ENCODE measurements around the gene AGFG1. TPM values are rescaled to one million over a fixed set of nuclear protein-coding genes. Genes with fewer than 3 reads are reported as not detected.
"Not testable (repeated sequence)": the region's sequence is repeated elsewhere in the genome, so short reads cannot be mapped to it uniquely, and the experiment has no call there.

The AGFG1 gene
- total and polyA plus RNA-seq, 2 donors, result 46.4 to 49.0 TPM

GRCh38 chr2:227515742-227516141 is 43.8 kb downstream of the AGFG1 start:
- Histone ChIP-seq H3K4me3 (ENCODE audit: low read depth, low read length) (no peak overlapping the region), H3K4me1 (ENCODE audit: insufficient read depth) (peaks cover 2% of the 10 kb centered on the region), H3K36me3 (ENCODE audit: insufficient read depth) (no peaks in the 10 kb centered on the region), H3K27ac (ENCODE audit: low read depth) (no peak overlapping the region)
- DNase-seq (ENCODE audit: extremely low spot score), result no peak
- WGBS, result 74% methylated on average over 1 of the region's 1 CpG

GRCh38 chr2:227517724-227518123 is 45.8 kb downstream of the AGFG1 start:
- no peaks in the 10 kb centered on the region for H3K4me1 ChIP-seq (ENCODE audit: insufficient read depth)
- no peak for DNase-seq (ENCODE audit: extremely low spot score)
- no peak overlapping the region for H3K4me3 ChIP-seq (ENCODE audit: low read depth, low read length)
- H3K36me3 ChIP-seq (ENCODE audit: insufficient read depth), result no peaks in the 10 kb centered on the region
- WGBS, result 79% methylated on average over 5 of the region's 5 CpGs
- H3K27ac ChIP-seq (ENCODE audit: low read depth), result no peak overlapping the region

GRCh38 chr2:227518278-227518865 is 46.4 kb downstream of the AGFG1 start:
- H3K36me3 ChIP-seq (ENCODE audit: insufficient read depth); H3K4me1 ChIP-seq (ENCODE audit: insufficient read depth); H3K4me3 ChIP-seq (ENCODE audit: low read depth, low read length); H3K27ac ChIP-seq (ENCODE audit: low read depth); DNase-seq (ENCODE audit: extremely low spot score): not testable (repeated sequence)
- 54% methylated on average over 7 of the region's 7 CpGs for WGBS

GRCh38 chr2:227521178-227521577 is 49.2 kb downstream of the AGFG1 start:
- 94% methylated on average over 3 of the region's 3 CpGs for WGBS
- H3K4me1 ChIP-seq (ENCODE audit: insufficient read depth); DNase-seq (ENCODE audit: extremely low spot score); H3K36me3 ChIP-seq (ENCODE audit: insufficient read depth); H3K4me3 ChIP-seq (ENCODE audit: low read depth, low read length); H3K27ac ChIP-seq (ENCODE audit: low read depth): not testable (repeated sequence)

- no peaks in the 10 kb centered on the region for H3K4me1 ChIP-seq (ENCODE audit: insufficient read depth)
- H3K4me3 ChIP-seq (ENCODE audit: low read depth, low read length), result no peak overlapping the region
- WGBS, result 86% methylated on average over 4 of the region's 4 CpGs
- H3K36me3 ChIP-seq (ENCODE audit: insufficient read depth), result peaks cover 2% of the 10 kb centered on the region
- H3K27ac ChIP-seq (ENCODE audit: low read depth), result no peak overlapping the region
- DNase-seq (ENCODE audit: extremely low spot score), result no peak
These were observed 52.7 kb downstream of the AGFG1 start for GRCh38 chr2:227524665-227525064.

GRCh38 chr2:227527351-227527750 is 55.4 kb downstream of the AGFG1 start:
- no peaks in the 10 kb centered on the region for H3K4me1 ChIP-seq (ENCODE audit: insufficient read depth)
- WGBS, result 81% methylated on average over 2 of the region's 2 CpGs
- DNase-seq (ENCODE audit: extremely low spot score), result no peak

GRCh38 chr2:227528803-227529202 is 56.8 kb downstream of the AGFG1 start:
- H3K4me3 ChIP-seq (ENCODE audit: low read depth, low read length), result no peak overlapping the region
- peaks cover 2% of the 10 kb centered on the region for H3K36me3 ChIP-seq (ENCODE audit: insufficient read depth)
- H3K4me1 ChIP-seq (ENCODE audit: insufficient read depth), result no peaks in the 10 kb centered on the region
- no peak overlapping the region for H3K27ac ChIP-seq (ENCODE audit: low read depth)
- no peak for DNase-seq (ENCODE audit: extremely low spot score)
- WGBS, result 80% methylated on average over 1 of the region's 1 CpG

More at GRCh38 chr2:227527351-227527750, 55.4 kb downstream of the AGFG1 start:
- H3K27ac ChIP-seq (ENCODE audit: low read depth), result no peak overlapping the region
- peaks cover 2% of the 10 kb centered on the region for H3K36me3 ChIP-seq (ENCODE audit: insufficient read depth)
- H3K4me3 ChIP-seq (ENCODE audit: low read depth, low read length), result no peak overlapping the region

GRCh38 chr2:227529871-227530270 is 57.9 kb downstream of the AGFG1 start:
- Histone ChIP-seq H3K36me3 (ENCODE audit: insufficient read depth) (peaks cover 2% of the 10 kb centered on the region), H3K27ac (ENCODE audit: low read depth) (no peak overlapping the region), H3K4me3 (ENCODE audit: low read depth, low read length) (no peak overlapping the region), H3K4me1 (ENCODE audit: insufficient read depth) (no peaks in the 10 kb centered on the region)
- 95% methylated on average over 2 of the region's 2 CpGs for WGBS
- DNase-seq (ENCODE audit: extremely low spot score), result no peak

- Histone ChIP-seq H3K4me3 (ENCODE audit: low read depth, low read length) (no peak overlapping the region), H3K27ac (ENCODE audit: low read depth) (no peak overlapping the region), H3K4me1 (ENCODE audit: insufficient read depth) (no peaks in the 10 kb centered on the region), H3K36me3 (ENCODE audit: insufficient read depth) (peaks cover 8% of the 10 kb centered on the region)
- no peak for DNase-seq (ENCODE audit: extremely low spot score)
- WGBS, result 92% methylated on average over 3 of the region's 3 CpGs
These were observed 62.8 kb downstream of the AGFG1 start for GRCh38 chr2:227534714-227535113.

GRCh38 chr2:227536445-227536844 is 64.5 kb downstream of the AGFG1 start:
- Histone ChIP-seq H3K27ac (ENCODE audit: low read depth) (no peak overlapping the region), H3K36me3 (ENCODE audit: insufficient read depth) (peaks cover 9% of the 10 kb centered on the region), H3K4me1 (ENCODE audit: insufficient read depth) (no peaks in the 10 kb centered on the region), H3K4me3 (ENCODE audit: low read depth, low read length) (no peak overlapping the region)
- DNase-seq (ENCODE audit: extremely low spot score), result no peak
- 43% methylated on average over 2 of the region's 2 CpGs for WGBS

GRCh38 chr2:227539465-227539956 is 67.6 kb downstream of the AGFG1 start:
- no peak overlapping the region for H3K4me3 ChIP-seq (ENCODE audit: low read depth, low read length)
- DNase-seq (ENCODE audit: extremely low spot score), result no peak
- H3K27ac ChIP-seq (ENCODE audit: low read depth), result no peak overlapping the region
- H3K4me1 ChIP-seq (ENCODE audit: insufficient read depth), result no peaks in the 10 kb centered on the region
- H3K36me3 ChIP-seq (ENCODE audit: insufficient read depth), result peaks cover 9% of the 10 kb centered on the region
- WGBS, result 98% methylated on average over 8 of the region's 8 CpGs

- WGBS, result 97% methylated on average over 9 of the region's 9 CpGs
- not testable (repeated sequence) for H3K36me3 ChIP-seq (ENCODE audit: insufficient read depth); DNase-seq (ENCODE audit: extremely low spot score); H3K4me1 ChIP-seq (ENCODE audit: insufficient read depth); H3K4me3 ChIP-seq (ENCODE audit: low read depth, low read length); H3K27ac ChIP-seq (ENCODE audit: low read depth)
These were observed 68.4 kb downstream of the AGFG1 start for GRCh38 chr2:227540352-227540751.

GRCh38 chr2:227545990-227546389 is 74.0 kb downstream of the AGFG1 start:
- no peaks in the 10 kb centered on the region for H3K4me1 ChIP-seq (ENCODE audit: insufficient read depth)
- H3K4me3 ChIP-seq (ENCODE audit: low read depth, low read length), result no peak overlapping the region
- WGBS, result 97% methylated on average over 11 of the region's 11 CpGs
- no peak for DNase-seq (ENCODE audit: extremely low spot score)
- no peaks in the 10 kb centered on the region for H3K36me3 ChIP-seq (ENCODE audit: insufficient read depth)
- no peak overlapping the region for H3K27ac ChIP-seq (ENCODE audit: low read depth)

GRCh38 chr2:227551836-227552235 is 79.9 kb downstream of the AGFG1 start:
- no peak for DNase-seq (ENCODE audit: extremely low spot score)
- Histone ChIP-seq H3K4me1 (ENCODE audit: insufficient read depth) (no peaks in the 10 kb centered on the region), H3K27ac (ENCODE audit: low read depth) (no peak overlapping the region), H3K4me3 (ENCODE audit: low read depth, low read length) (no peak overlapping the region), H3K36me3 (ENCODE audit: insufficient read depth) (peaks cover 4% of the 10 kb centered on the region)
- 96% methylated on average over 3 of the region's 3 CpGs for WGBS

GRCh38 chr2:227562581-227562980 is 90.6 kb downstream of the AGFG1 start:
- no peak overlapping the region for H3K4me3 ChIP-seq (ENCODE audit: low read depth, low read length)
- H3K36me3 ChIP-seq (ENCODE audit: insufficient read depth), result no peaks in the 10 kb centered on the region
- DNase-seq (ENCODE audit: extremely low spot score), result no peak
- no peaks in the 10 kb centered on the region for H3K4me1 ChIP-seq (ENCODE audit: insufficient read depth)
- H3K27ac ChIP-seq (ENCODE audit: low read depth), result no peak overlapping the region
